Common myeloid progenitor, CD34-positive (primary cell): ENCODE data around the gene PPP4R3A.
"Not testable (repeated sequence)": the region's sequence is repeated elsewhere in the genome, so short reads cannot be mapped to it uniquely, and the experiment has no call there.

Experiments
- CTCF ChIA-PET: fragments of 350-600 bp; sonication (Branson Sonifier 250); formaldehyde crosslinking; loops from one replicate; lab custom pipeline; 2021; ENCODE audit warnings: antibody characterized with exemption; lab: Charles Lee
- POLR2A ChIA-PET: fragments of 350-600 bp; sonication (Branson Sonifier 250); formaldehyde crosslinking; loops from one replicate; lab custom pipeline; 2021; ENCODE audit warnings: antibody characterized with exemption; lab: Charles Lee
- DNase-seq, 3 donors: peaks; one replicate each; pipeline versions ENCODE4 v3.0.0 to v3.0.0-alpha.2; 2013
- H3K27ac ChIP-seq, 2 experiments: 1 replicate in 1 of 2; 2 replicates in 1 of 2; pipeline ENCODE4 v1.7.0; 2013; ENCODE audit warnings: inconsistent platforms in 2 of 2, low read length in 2 of 2, mild to moderate bottlenecking in 2 of 2, low read depth in 1 of 2, moderate library complexity in 1 of 2; ENCODE audit not compliant: severe bottlenecking in 2 of 2, insufficient read depth in 1 of 2, poor library complexity in 1 of 2
- H3K27me3 ChIP-seq, 5 experiments: replicated peaks in 2 of 5; 1 replicate in 3 of 5; 2 replicates in 2 of 5; pipeline versions ENCODE4 v1.6.1 to v1.7.0; 2013; ENCODE audit warnings: low read length in 4 of 5, mild to moderate bottlenecking in 2 of 5, moderate library complexity in 2 of 5, inconsistent platforms in 1 of 5; ENCODE audit not compliant: insufficient read depth in 5 of 5, control insufficient read depth in 4 of 5
- H3K36me3 ChIP-seq, 4 experiments: 1 replicate in 2 of 4; 2 replicates in 2 of 4; pipeline versions ENCODE4 v1.6.1 to v1.7.0; 2013; ENCODE audit warnings: low read length in 3 of 4, control low read depth in 1 of 4, mild to moderate bottlenecking in 1 of 4; ENCODE audit not compliant: control insufficient read depth in 4 of 4, insufficient read depth in 4 of 4
- H3K4me1 ChIP-seq, 4 experiments: 1 replicate in 3 of 4; 2 replicates in 1 of 4; pipeline versions ENCODE4 v1.6.1 to v1.7.1; 2013; ENCODE audit warnings: low read length in 3 of 4, mild to moderate bottlenecking in 3 of 4, control low read depth in 1 of 4, inconsistent platforms in 1 of 4, moderate library complexity in 1 of 4; ENCODE audit not compliant: control insufficient read depth in 4 of 4, insufficient read depth in 4 of 4; ENCODE audit errors: control extremely low read depth in 1 of 4
- H3K4me3 ChIP-seq, 7 experiments: 1 replicate in 4 of 7; 2 replicates in 3 of 7; pipeline versions ENCODE4 v1.5.1 to v1.7.0; 2013; ENCODE audit warnings: mild to moderate bottlenecking in 7 of 7, low read length in 6 of 7, moderate library complexity in 6 of 7, inconsistent platforms in 2 of 7, low read depth in 2 of 7, control low read depth in 1 of 7; ENCODE audit not compliant: insufficient read depth in 4 of 7, control insufficient read depth in 1 of 7; ENCODE audit errors: extremely low read depth in 1 of 7
- H3K9me3 ChIP-seq, 5 experiments: 1 replicate in 4 of 5; 2 replicates in 1 of 5; pipeline versions ENCODE4 v1.6.1 to v1.7.1; 2013; ENCODE audit warnings: low read length in 4 of 5, mild to moderate bottlenecking in 2 of 5, inconsistent platforms in 1 of 5, low read depth in 1 of 5, moderate library complexity in 1 of 5; ENCODE audit not compliant: control insufficient read depth in 4 of 5, insufficient read depth in 2 of 5; ENCODE audit errors: control extremely low read depth in 1 of 5
- WGBS: methylation state at CpG from one replicate; pipeline ENCODE4 v1.1.5; 2013; ENCODE audit not compliant: insufficient coverage; 5-methylcytosine and 5-hydroxymethylcytosine counted together

The PPP4R3A gene

GRCh38 chr14:91444335-91445020, 65.6 kb downstream of the PPP4R3A start:
- H3K27me3 ChIP-seq, result no peaks in the 10 kb centered on the region
- WGBS, result 100% methylated on average over 2 of the region's 6 CpGs
- no peak overlapping the region for H3K27ac ChIP-seq
- no peak for DNase-seq
- H3K4me3 ChIP-seq, result no peak overlapping the region
- ChIA-PET CTCF (interaction anchor here (0.8 to 1.6 kb wide), 2 partner anchors 17 kb away, joined by 3 to 5 read pairs; no protein-coding TSS in a partner anchor), POLR2A (no interaction called here)
- no peaks in the 10 kb centered on the region for H3K9me3 ChIP-seq
- H3K36me3 ChIP-seq, result no peaks in the 10 kb centered on the region
- no peaks in the 10 kb centered on the region for H3K4me1 ChIP-seq

GRCh38 chr14:91439345-91439744, 70.8 kb downstream of the PPP4R3A start:
- POLR2A ChIA-PET, result no interaction called here
- Histone ChIP-seq H3K27ac (no peak overlapping the region), H3K4me3 (no peak overlapping the region), H3K27me3 (no peaks in the 10 kb centered on the region), H3K9me3 (peaks cover 0 to 12% (median 8%) of the 10 kb centered on the region in 5 experiments), H3K36me3 (no peaks in the 10 kb centered on the region), H3K4me1 (no peaks in the 10 kb centered on the region)
- 100% methylated on average over 1 of the region's 1 CpG for WGBS
- DNase-seq, result no peak
- CTCF ChIA-PET, result interaction anchor here (1.2 to 2.1 kb wide), 2 partner anchors 15 to 116 kb away, joined by 3 to 7 read pairs; no protein-coding TSS in a partner anchor

DNA sequence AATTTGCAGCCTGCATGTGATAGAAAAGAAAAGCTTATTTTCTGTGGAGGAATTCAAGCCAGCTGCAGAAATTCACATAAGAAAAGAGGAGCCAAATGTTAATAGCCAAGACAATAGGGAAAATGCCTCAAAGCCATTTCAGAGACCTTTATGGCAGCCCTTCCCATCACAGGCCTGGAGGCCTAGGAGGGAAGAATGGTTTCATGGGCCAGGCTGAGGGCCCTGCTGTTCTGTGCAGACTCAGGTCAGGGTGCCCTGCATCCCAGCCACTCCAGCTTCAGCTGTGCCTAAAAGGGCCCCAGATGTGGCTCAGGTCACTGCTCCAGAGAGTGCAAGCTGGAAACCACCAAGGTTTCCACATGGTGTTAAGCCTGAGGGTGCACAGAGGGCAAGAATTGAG, 71.3 kb downstream of the PPP4R3A start:
- peaks cover 0 to 12% (median 8%) of the 10 kb centered on the region in 5 experiments for H3K9me3 ChIP-seq
- no peaks in the 10 kb centered on the region for H3K36me3 ChIP-seq
- CTCF ChIA-PET, result interaction anchor here (1.2 to 2.1 kb wide), 3 partner anchors 15 to 116 kb away, joined by 3 to 7 read pairs (median 3); no protein-coding TSS in a partner anchor
- no peaks in the 10 kb centered on the region for H3K4me1 ChIP-seq
- H3K4me3 ChIP-seq, result peak overlapping the region in 1 of 7 experiments; percentile 1
- no peak overlapping the region for H3K27ac ChIP-seq
- POLR2A ChIA-PET, result no interaction called here
- no peaks in the 10 kb centered on the region for H3K27me3 ChIP-seq
- DNase-seq, result no peak

DNA sequence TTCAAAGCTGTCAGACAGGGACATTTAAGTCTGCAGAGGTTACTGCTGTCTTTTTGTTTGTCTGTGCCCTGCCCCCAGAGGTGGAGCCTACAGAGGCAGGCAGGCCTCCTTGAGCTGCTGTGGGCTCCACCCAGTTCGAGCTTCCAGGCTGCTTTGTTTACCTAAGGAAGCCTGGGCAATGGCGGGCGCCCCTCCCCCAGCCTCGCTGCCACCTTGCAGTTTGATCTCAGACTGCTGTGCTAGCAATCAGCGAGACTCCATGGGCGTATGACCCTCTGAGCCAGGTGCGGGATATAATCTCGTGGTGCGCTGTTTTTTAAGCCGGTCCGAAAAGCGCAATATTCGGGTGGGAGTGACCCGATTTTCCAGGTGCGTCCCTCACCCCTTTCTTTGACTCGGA, 73.8 kb downstream of the PPP4R3A start:
- H3K36me3 ChIP-seq, POLR2A ChIA-PET, H3K27me3 ChIP-seq, DNase-seq, CTCF ChIA-PET, H3K27ac ChIP-seq, H3K4me3 ChIP-seq, H3K4me1 ChIP-seq: not testable (repeated sequence)
- H3K9me3 ChIP-seq, result peaks cover 0 to 12% (median 8%) of the 10 kb centered on the region in 5 experiments
- WGBS, result 99% methylated on average over 14 of the region's 16 CpGs

GRCh38 chr14:91429385-91429784, 80.7 kb downstream of the PPP4R3A start:
- DNase-seq, result no peak
- 100% methylated on average over 1 of the region's 3 CpGs for WGBS
- Histone ChIP-seq H3K27ac (no peak overlapping the region), H3K4me3 (no peak overlapping the region), H3K4me1 (peaks cover 0 to 2% (median 0%) of the 10 kb centered on the region in 4 experiments), H3K9me3 (no peaks in the 10 kb centered on the region), H3K27me3 (no peaks in the 10 kb centered on the region), H3K36me3 (no peaks in the 10 kb centered on the region)
- ChIA-PET POLR2A (no interaction called here), CTCF (interaction anchor here (1.8 to 17.7 kb wide), 2 partner anchors 10 to 107 kb away, joined by 6 to 268 read pairs; no protein-coding TSS in a partner anchor)

DNA sequence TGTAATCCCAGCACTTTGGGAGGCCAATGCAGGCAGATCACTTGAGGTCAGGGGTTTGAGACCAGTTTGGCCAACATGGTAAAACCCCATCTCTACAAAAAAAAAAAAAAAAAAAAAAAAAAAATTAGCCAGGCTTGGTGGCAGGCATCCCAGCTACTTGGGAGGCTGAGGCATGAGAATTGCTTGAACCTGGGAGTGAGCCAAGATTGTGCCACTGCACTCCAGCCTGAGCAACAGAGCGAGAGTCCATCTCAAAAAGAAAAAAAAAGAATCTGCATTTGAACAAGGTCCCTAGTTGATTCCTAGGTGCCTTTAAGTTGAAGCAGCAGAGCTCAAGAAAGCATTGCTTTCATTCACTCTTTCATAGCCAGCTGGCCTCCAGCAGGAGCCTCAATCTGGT, 81.2 kb downstream of the PPP4R3A start:
- H3K4me1 ChIP-seq, H3K27me3 ChIP-seq, H3K4me3 ChIP-seq, H3K27ac ChIP-seq, H3K9me3 ChIP-seq, H3K36me3 ChIP-seq, DNase-seq, POLR2A ChIA-PET: not testable (repeated sequence)
- 100% methylated on average over 1 of the region's 1 CpG for WGBS
- CTCF ChIA-PET, result interaction anchor here (1.3 to 17.7 kb wide), 3 partner anchors 10 to 253 kb away, joined by 3 to 268 read pairs (median 6); no protein-coding TSS in a partner anchor

- DNase-seq, result peak in 2 of 3 donors; percentile 29 to 48
- 93% methylated on average over 3 of the region's 9 CpGs for WGBS
- not testable (repeated sequence) for H3K27ac ChIP-seq, H3K9me3 ChIP-seq, H3K36me3 ChIP-seq, H3K4me3 ChIP-seq, H3K4me1 ChIP-seq, H3K27me3 ChIP-seq
- ChIA-PET CTCF (interaction anchor here (0.9 to 17.7 kb wide), 6 partner anchors 12 to 125 kb away, joined by 3 to 268 read pairs (median 3); no protein-coding TSS in a partner anchor), POLR2A (interaction anchor here (0.6 kb wide), 1 partner anchor 347 kb away, joined by 3 read pairs; no protein-coding TSS in a partner anchor)
These were observed 84.6 kb downstream of the PPP4R3A start for GRCh38 chr14:91425531-91425944.
